ENCODE measurements around the gene PPIP5K1.

Gene PPIP5K1

DNA sequence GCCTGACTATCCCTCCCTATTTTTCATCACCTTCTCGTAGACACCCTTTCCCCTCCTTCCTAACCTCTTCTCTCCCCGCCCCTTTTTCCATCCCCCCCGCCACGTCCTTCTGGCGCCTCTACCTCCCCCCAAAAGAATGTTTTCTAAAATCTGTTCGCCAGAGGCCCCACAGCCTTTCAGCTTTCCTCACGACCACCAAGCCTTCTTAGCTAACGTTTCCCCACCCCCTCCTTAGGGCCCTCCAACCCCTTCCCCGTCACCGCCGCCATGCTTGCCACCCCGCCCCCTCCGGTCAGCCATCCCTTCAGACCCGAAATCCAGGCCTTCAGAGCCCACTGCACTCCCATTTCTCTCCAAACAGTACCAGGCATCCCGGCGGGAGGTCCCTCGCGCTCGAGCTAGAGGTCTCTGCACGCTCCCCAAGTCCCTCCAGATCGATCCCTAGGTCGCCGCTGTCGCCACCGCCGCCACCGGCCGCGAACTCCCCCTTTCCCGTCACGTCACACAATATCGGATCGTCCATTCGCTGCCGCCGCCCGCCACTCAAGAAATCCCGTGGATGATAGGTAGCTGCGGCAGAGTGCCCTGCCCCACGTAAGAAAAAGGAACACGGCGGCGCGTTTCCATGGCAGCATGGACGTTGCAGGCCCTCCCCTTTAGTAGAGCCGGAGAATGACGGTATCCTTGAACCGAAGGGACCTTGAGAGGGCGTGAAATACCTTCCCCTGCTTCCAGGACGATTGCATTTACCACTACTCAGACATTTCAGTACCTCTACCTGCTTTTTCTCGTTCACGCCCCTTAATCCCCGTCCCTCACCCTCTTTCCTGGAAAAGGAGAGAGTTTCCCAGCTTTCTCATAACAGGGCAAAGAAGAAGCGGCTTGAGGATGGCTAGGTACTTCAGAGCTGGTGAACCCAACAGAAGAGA, 97.1 kb downstream of the PPIP5K1 start, which contains the start of gene TP53BP1:
TSS of gene TP53BP1 (minus strand) at position 484 of the 929 bp plus-strand sequence. CDS start at position 371, 113 bp downstream.
- H3K27me3 ChIP-seq (ENCODE audit: control insufficient read depth, insufficient read depth, low read length) = no peaks in the 10 kb centered on the region
- no peaks in the 10 kb centered on the region for H3K9me3 ChIP-seq (ENCODE audit: control insufficient read depth, low read length)
- H3K9ac ChIP-seq (ENCODE audit: low read length) = peak within 1 kb of the TSS; percentile 75
- H3K4me1 ChIP-seq (ENCODE audit: control insufficient read depth, insufficient read depth, low read length) = peaks cover 5% of the 10 kb centered on the region
- peak within 1 kb of the TSS; percentile 79 for H3K4me3 ChIP-seq (ENCODE audit: low read length)
- no peaks in the 10 kb centered on the region for H3K36me3 ChIP-seq (ENCODE audit: control insufficient read depth, insufficient read depth, low read length)

DNA sequence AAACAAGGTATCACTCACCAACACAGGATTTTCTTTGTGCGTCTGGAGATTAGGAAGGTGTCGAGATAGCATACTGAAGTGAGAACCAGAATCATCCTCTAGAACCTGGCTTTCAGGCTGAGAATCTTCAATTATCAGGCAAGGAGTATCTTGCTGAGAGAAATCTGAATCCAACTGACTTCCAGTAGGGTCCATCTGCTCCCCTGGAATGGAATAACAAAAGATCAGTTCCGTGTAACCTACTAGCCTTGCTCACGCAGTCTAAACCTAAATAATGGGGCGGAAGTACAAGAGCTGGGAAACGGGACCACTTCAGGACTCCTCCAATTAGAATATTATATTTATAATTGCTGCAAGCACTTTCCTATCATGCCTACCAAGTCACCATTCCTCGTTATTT, 97.7 kb downstream of the PPIP5K1 start:
- Histone ChIP-seq H3K4me1 (ENCODE audit: control insufficient read depth, insufficient read depth, low read length) (peaks cover 5% of the 10 kb centered on the region), H3K36me3 (ENCODE audit: control insufficient read depth, insufficient read depth, low read length) (no peaks in the 10 kb centered on the region), H3K9ac (ENCODE audit: low read length) (peak overlapping the region; percentile 75), H3K27me3 (ENCODE audit: control insufficient read depth, insufficient read depth, low read length) (no peaks in the 10 kb centered on the region), H3K4me3 (ENCODE audit: low read length) (peak overlapping the region; percentile 79), H3K9me3 (ENCODE audit: control insufficient read depth, low read length) (no peaks in the 10 kb centered on the region)

DNA sequence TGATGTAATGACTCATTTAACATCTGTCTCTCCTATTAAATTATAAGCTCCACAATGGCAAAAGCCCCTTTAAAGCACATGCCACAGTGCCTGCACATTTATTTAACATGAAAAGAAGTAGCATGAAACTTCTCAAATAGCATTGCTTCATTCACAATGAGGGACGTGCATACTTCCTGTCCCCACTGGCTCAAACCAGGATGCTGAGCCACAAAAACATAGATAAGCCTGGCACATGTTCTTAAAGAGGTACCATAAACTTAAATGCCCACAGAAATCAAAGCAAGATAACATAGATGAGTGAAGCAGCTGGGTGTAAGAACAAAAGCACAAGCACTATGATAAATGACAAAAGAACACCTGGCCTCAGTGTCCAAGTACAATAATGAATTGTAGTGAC, 100.8 kb downstream of the PPIP5K1 start:
- H3K4me1 ChIP-seq (ENCODE audit: control insufficient read depth, insufficient read depth, low read length) = peaks cover 5% of the 10 kb centered on the region
- H3K4me3 ChIP-seq (ENCODE audit: low read length) = no peak overlapping the region
- no peaks in the 10 kb centered on the region for H3K27me3 ChIP-seq (ENCODE audit: control insufficient read depth, insufficient read depth, low read length)
- H3K36me3 ChIP-seq (ENCODE audit: control insufficient read depth, insufficient read depth, low read length) = no peaks in the 10 kb centered on the region
- H3K9ac ChIP-seq (ENCODE audit: low read length) = no peak overlapping the region
- no peaks in the 10 kb centered on the region for H3K9me3 ChIP-seq (ENCODE audit: control insufficient read depth, low read length)

DNA sequence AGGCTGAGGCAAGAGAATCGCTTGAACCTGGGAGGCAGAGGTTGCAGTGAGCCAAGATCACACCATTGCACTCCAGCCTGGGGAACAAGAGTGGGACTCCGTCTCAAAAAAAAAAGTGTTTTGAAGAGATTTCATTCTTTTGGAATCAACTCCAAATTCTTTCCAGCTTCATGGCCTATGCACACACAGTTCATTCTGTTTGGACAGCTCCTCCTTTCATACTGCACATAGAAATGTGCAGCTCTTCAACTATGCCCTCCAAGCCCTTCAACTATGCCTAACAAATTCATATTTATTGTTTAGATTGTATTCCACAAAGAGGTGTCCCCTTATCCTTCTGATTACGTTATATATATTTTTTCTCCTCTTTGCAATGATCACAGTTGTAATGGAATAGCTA, 101.2 kb downstream of the PPIP5K1 start:
- H3K36me3 ChIP-seq (ENCODE audit: control insufficient read depth, insufficient read depth, low read length) = no peaks in the 10 kb centered on the region

DNA sequence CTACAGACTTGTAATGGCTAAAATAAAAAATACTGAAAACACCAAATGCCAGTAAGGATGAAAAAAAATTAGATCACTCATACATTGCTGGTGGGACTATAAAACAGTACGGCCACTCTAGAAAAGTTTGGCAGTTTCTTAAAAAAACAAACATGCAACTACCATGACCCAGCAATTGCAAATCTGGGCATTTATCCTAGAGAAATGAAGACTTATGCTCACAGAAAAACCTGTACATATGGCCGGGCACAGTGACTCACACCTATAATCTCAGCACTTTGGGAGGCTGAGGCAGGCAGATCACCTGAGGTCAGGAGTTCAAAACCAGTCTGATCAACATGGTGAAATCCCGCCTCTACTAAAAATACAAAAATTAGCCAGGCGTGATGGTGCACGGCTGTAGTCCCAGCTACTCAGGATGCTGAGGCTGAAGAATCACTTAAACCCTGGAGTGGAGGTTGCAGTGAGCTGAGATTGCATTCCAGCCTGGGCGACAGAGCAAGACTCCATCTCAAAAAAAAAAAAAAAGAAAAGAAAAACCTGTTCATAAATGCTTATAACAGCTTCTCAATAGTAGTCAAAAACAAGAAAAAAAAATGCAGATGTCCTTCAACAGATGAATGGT, 102.6 kb downstream of the PPIP5K1 start:
- Histone ChIP-seq H3K4me3 (ENCODE audit: low read length) (no peak overlapping the region), H3K9ac (ENCODE audit: low read length) (no peak overlapping the region), H3K9me3 (ENCODE audit: control insufficient read depth, low read length) (no peaks in the 10 kb centered on the region), H3K4me1 (ENCODE audit: control insufficient read depth, insufficient read depth, low read length) (peaks cover 4% of the 10 kb centered on the region), H3K27me3 (ENCODE audit: control insufficient read depth, insufficient read depth, low read length) (no peaks in the 10 kb centered on the region), H3K36me3 (ENCODE audit: control insufficient read depth, insufficient read depth, low read length) (no peaks in the 10 kb centered on the region)

More for the DNA sequence above, 101.2 kb downstream of the PPIP5K1 start:
- Histone ChIP-seq H3K9ac (ENCODE audit: low read length) (no peak overlapping the region), H3K27me3 (ENCODE audit: control insufficient read depth, insufficient read depth, low read length) (no peaks in the 10 kb centered on the region), H3K4me3 (ENCODE audit: low read length) (no peak overlapping the region), H3K9me3 (ENCODE audit: control insufficient read depth, low read length) (no peaks in the 10 kb centered on the region), H3K4me1 (ENCODE audit: control insufficient read depth, insufficient read depth, low read length) (peaks cover 5% of the 10 kb centered on the region)

DNA sequence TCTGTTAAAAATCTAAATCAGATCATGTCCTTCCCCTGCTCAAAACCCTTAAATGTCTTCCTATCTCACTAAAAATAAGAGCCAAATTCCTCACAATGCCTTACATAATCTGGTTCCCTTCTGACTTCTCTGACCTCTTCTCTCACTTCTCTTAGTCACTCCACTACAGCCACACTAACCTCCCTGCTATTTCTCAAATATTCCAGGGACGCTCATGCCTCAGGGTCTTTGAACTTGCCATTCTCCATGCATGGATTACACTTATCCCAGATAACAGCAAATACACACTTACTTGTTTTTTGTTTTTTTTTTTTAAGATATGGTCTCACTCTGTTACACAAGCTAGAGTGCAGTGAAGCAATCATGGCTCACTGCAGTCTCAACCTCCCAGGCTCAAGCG, 105.6 kb downstream of the PPIP5K1 start:
- Histone ChIP-seq H3K9ac (ENCODE audit: low read length) (no peak overlapping the region), H3K27me3 (ENCODE audit: control insufficient read depth, insufficient read depth, low read length) (no peaks in the 10 kb centered on the region), H3K36me3 (ENCODE audit: control insufficient read depth, insufficient read depth, low read length) (no peaks in the 10 kb centered on the region), H3K4me3 (ENCODE audit: low read length) (no peak overlapping the region), H3K9me3 (ENCODE audit: control insufficient read depth, low read length) (no peaks in the 10 kb centered on the region), H3K4me1 (ENCODE audit: control insufficient read depth, insufficient read depth, low read length) (no peaks in the 10 kb centered on the region)

Measured in mucosa of stomach (tissue), 1 donor.